TTC549 (cell line): ENCODE data around the gene CASTOR1.

Source experiments
- FAIRE-seq: peaks from 2 replicates; lab custom pipeline; 2012; peaks lifted over from hg19 to GRCh38; lab: Jason Lieb, UNC

CASTOR1 gene

GRCh38 chr22:30244066-30244465 lies 45.2 kb downstream of the CASTOR1 start:
- FAIRE-seq = no peak

- no peak for FAIRE-seq
Observed at GRCh38 chr22:30243661-30244060, 45.6 kb downstream of the CASTOR1 start.

- FAIRE-seq = no peak
Observed at GRCh38 chr22:30241576-30242371, 47.5 kb downstream of the CASTOR1 start.

DNA sequence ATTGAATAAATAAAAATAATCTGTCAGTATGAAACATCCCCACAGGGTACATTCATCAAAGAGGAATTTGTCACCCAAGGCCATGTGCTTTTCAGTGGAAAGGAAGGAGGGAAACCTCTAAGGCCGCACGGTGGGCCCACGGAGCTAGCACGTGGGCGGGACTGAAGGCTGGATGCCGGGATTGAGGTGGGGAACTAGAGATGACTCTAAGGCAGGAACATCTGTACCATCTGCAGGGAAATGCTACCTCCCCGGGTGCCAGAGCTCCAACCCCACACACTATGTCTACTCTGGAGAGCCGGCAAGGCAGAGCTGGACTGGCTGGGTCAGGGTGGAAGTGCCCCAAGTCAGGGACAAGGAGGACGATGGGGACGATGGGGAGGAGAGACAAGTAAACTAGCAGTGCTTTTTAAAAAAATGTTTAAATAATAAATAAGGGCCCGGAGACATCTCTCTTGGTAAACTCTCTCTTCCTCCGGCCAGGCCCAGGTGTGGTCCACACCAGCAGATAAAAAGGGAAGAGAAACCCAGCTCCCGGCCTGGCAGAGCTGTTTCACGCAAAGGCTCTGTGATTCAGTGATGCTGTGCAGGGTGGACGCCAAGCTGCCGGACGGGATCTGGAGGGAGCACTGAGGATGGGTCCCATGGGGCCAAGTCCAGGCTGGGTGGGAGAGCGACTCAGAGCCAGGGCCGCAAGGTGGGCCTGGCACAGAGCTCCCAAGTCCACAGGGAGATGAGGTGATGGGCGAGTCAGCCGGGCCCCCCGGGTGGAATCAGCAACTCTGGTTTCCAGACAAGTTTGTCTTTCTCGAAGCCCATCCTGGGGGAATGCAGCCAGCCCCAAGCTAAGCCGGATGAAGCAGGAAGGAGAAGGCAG lies 48.5 kb downstream of the CASTOR1 start:
- FAIRE-seq = no peak

- FAIRE-seq = no peak
Observed at GRCh38 chr22:30239488-30240405, 49.6 kb downstream of the CASTOR1 start.

GRCh38 chr22:30238661-30239487 lies 50.4 kb downstream of the CASTOR1 start:
- FAIRE-seq = no peak

DNA sequence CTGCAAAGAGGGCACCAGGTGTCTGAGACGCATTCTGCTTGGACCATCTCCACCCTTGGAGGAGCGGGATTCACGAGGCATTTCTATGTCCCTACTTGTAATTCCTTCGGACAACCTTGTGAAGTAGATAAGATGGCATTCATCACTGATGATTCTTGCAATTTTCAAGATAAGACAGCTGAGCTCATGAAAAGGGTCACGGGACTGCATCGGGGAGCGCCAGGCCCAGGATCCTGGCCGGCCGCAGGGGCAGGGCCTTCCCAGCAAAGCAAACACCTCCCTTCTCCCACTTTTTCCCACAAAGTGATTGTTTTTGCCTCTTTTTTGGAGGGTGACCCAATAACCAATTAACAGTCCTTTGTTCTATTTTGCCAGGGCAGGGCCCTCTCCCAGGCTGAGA lies 51.2 kb downstream of the CASTOR1 start:
- no peak for FAIRE-seq

DNA sequence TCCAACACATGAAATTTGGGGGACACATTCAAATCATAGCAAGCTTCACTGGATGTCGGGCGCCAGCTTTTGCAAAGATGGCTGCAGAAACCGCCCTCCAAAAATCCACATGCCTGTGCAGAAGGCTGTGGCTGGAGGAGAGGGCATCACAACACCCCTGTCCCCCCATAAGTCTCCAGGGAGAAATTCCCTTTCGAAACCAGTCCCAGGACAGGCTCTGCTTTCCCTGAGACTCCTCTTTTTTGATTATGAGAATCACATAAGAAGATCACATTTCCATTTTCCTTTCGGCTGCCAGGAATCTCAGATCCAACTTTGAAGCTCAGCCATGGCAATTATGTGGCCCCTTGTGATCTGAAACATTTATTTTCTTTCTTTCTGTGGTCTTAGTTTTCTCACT lies 52.4 kb downstream of the CASTOR1 start:
- no peak for FAIRE-seq

- peak; percentile 34 for FAIRE-seq
Observed at GRCh38 chr22:30235687-30236170, 53.6 kb downstream of the CASTOR1 start.
